HEK293T (cell line): ENCODE data around the gene GIGYF1.
A peak's percentile ranks its signal among the peaks of the same experiment; 100 is the strongest.

Experiments used
- CTCF ChIA-PET: fragments of 350-600 bp; formaldehyde crosslinking; extraction: SDS; loops from one replicate; lab custom pipeline; 2021; ENCODE audit warnings: antibody characterized with exemption, inconsistent platforms; lab: Yijun Ruan, JAX
- POLR2A ChIA-PET: fragments of 350-600 bp; formaldehyde crosslinking; extraction: SDS; loops from one replicate; lab custom pipeline; 2020; ENCODE audit warnings: antibody characterized with exemption, inconsistent platforms; lab: Yijun Ruan, JAX
- DNase-seq: peaks from one replicate; pipeline ENCODE4 v3.0.0; 2012; ENCODE audit warnings: mixed read lengths; ENCODE audit errors: extremely low spot score
- ARNT ChIP-seq: fragments of 450-650 bp; IDR thresholded peaks from 2 replicates; pipeline ENCODE4 v1.6.1; 2017; ENCODE audit warnings: mild to moderate bottlenecking
- BHLHE40 ChIP-seq: fragments of 450-650 bp; IDR thresholded peaks from 2 replicates; pipeline ENCODE4 v1.6.1; 2016; ENCODE audit warnings: mild to moderate bottlenecking, moderate library complexity, borderline replicate concordance
- CTBP1 ChIP-seq: fragments of 450-650 bp; IDR thresholded peaks from 2 replicates; pipeline ENCODE4 v1.6.1; 2016; ENCODE audit warnings: borderline replicate concordance
- ELF4 ChIP-seq: fragments of 450-650 bp; IDR thresholded peaks from 2 replicates; pipeline ENCODE4 v1.6.1; 2017; ENCODE audit warnings: antibody characterized with exemption
- FOXA1 ChIP-seq: fragments of 450-650 bp; IDR thresholded peaks from 2 replicates; pipeline ENCODE4 v1.6.1; 2016; ENCODE audit warnings: mild to moderate bottlenecking
- FOXK2 ChIP-seq: fragments of 450-650 bp; IDR thresholded peaks from 2 replicates; pipeline ENCODE4 v1.6.1; 2016; ENCODE audit warnings: mild to moderate bottlenecking
- FOXM1 ChIP-seq: fragments of 450-650 bp; IDR thresholded peaks from 2 replicates; pipeline ENCODE4 v1.6.1; 2017; ENCODE audit warnings: mild to moderate bottlenecking, borderline replicate concordance
- HDGF ChIP-seq: fragments of 450-650 bp; IDR thresholded peaks from 2 replicates; pipeline ENCODE4 v1.6.1; 2017; ENCODE audit warnings: antibody characterized with exemption, borderline replicate concordance
- L3MBTL2 ChIP-seq: fragments of 450-650 bp; conservative IDR thresholded peaks from 2 replicates; pipeline ENCODE4 v1.6.1; 2016; ENCODE audit warnings: mild to moderate bottlenecking
- LEF1 ChIP-seq: fragments of 450-650 bp; IDR thresholded peaks from 2 replicates; pipeline ENCODE4 v1.6.1; 2017; ENCODE audit warnings: mild to moderate bottlenecking, borderline replicate concordance
- NFRKB ChIP-seq: fragments of 450-650 bp; IDR thresholded peaks from 2 replicates; pipeline ENCODE4 v1.6.1; 2016; ENCODE audit warnings: mild to moderate bottlenecking, moderate library complexity
- SP1 ChIP-seq: fragments of 450-650 bp; IDR thresholded peaks from 2 replicates; pipeline ENCODE4 v1.6.1; 2017
- SUZ12 ChIP-seq: fragments of 450-650 bp; IDR thresholded peaks from 2 replicates; pipeline ENCODE4 v1.6.1; 2016; ENCODE audit warnings: mild to moderate bottlenecking
- TARDBP ChIP-seq: fragments of 450-650 bp; IDR thresholded peaks from 2 replicates; pipeline ENCODE4 v1.6.1; 2016
- ZNF384 ChIP-seq: fragments of 450-650 bp; IDR thresholded peaks from 2 replicates; pipeline ENCODE4 v1.6.1; 2016
- TF ChIP-seq, protein P1 (sequence below): fragments of 450-650 bp; IDR thresholded peaks from 2 replicates; pipeline ENCODE4 v1.6.1; 2016

Gene GIGYF1, protein sequence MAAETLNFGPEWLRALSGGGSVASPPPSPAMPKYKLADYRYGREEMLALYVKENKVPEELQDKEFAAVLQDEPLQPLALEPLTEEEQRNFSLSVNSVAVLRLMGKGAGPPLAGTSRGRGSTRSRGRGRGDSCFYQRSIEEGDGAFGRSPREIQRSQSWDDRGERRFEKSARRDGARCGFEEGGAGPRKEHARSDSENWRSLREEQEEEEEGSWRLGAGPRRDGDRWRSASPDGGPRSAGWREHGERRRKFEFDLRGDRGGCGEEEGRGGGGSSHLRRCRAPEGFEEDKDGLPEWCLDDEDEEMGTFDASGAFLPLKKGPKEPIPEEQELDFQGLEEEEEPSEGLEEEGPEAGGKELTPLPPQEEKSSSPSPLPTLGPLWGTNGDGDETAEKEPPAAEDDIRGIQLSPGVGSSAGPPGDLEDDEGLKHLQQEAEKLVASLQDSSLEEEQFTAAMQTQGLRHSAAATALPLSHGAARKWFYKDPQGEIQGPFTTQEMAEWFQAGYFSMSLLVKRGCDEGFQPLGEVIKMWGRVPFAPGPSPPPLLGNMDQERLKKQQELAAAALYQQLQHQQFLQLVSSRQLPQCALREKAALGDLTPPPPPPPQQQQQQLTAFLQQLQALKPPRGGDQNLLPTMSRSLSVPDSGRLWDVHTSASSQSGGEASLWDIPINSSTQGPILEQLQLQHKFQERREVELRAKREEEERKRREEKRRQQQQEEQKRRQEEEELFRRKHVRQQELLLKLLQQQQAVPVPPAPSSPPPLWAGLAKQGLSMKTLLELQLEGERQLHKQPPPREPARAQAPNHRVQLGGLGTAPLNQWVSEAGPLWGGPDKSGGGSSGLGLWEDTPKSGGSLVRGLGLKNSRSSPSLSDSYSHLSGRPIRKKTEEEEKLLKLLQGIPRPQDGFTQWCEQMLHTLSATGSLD (N-terminal part only)

DNA sequence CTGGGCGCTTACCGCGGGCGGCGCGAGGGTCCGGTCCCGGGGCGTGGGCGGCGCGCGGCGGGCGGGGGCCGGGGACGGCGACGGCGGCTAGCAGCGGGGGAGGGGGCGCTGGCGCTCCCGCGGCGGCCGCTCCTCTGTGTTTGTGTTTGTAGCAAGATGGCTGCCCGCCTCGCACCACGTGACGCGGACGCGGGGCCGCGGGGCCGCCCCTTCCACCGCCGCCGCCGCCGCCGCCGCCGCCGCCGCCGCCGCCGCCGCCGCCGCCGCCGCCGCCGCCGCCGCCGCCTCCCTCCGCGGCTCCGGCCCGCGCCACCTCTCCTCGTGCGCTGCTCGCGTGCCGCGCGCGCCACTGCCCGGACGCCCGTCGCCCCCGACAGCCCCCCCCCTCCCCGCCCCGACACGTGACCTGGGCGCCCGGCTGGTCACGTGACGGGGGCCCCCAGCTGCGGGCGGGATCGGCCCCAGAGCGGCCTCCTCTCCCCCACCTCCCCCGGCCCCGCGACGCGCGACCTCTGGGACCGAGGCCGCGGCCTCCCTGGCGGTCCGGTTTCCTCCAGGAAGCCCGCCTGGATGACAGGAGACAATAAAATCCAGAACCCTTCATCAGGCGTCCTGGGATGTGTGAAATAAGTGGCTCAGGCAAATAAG lies at the start of gene GIGYF1:
Gene GIGYF1, minus strand, starts transcription at position 153 of the 648 bp plus-strand sequence. CDS start 6,012 bp downstream, outside the sequence.
- ChIA-PET CTCF (interaction anchor here (0.5 kb wide), 1 partner anchor 32 kb away, joined by 3 read pairs; no protein-coding TSS in a partner anchor), POLR2A (interaction anchor here (0.6 to 6.5 kb wide), 7 partner anchors 9 to 158 kb away, joined by 3 to 61 read pairs (median 4); partner anchors contain the start of genes FBXO24, MOSPD3, POP7 and SLC12A9)
- TF ChIP-seq FOXM1: no peak
- TF ChIP-seq ZNF384: no peak
- no peak for TF ChIP-seq SUZ12
- TF ChIP-seq L3MBTL2: peak; percentile 97
- TF ChIP-seq, protein P1, sequence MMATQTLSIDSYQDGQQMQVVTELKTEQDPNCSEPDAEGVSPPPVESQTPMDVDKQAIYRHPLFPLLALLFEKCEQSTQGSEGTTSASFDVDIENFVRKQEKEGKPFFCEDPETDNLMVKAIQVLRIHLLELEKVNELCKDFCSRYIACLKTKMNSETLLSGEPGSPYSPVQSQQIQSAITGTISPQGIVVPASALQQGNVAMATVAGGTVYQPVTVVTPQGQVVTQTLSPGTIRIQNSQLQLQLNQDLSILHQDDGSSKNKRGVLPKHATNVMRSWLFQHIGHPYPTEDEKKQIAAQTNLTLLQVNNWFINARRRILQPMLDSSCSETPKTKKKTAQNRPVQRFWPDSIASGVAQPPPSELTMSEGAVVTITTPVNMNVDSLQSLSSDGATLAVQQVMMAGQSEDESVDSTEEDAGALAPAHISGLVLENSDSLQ: no peak
- DNase-seq: peak; percentile 82

DNA sequence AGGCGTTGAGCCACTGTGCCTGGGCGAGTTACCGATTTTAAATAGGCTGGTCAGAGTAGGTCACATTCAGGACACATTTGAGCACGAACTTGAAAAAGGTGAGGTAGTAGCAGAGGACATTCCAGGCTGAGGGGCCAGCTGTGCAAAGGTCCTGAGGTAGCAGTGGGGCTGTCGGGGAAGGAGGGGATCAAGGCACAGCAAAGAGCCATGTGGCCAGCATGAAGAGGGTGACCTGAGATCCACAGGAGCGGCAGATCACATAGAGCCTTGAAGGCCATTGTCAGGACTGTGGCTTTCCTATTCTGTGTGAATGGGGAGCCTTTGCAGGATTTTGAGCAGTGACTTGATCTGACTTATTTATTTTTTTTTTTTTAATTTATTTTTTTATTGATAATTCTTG lies 45.9 kb upstream of the GIGYF1 start:
- TF ChIP-seq ZNF384 (no peak), FOXA1 (no peak), ARNT (no peak), L3MBTL2 (no peak), CTBP1 (no peak), FOXM1 (no peak), HDGF (no peak), TARDBP (no peak), ELF4 (no peak), SP1 (no peak), LEF1 (no peak), BHLHE40 (no peak), SUZ12 (no peak)
- TF ChIP-seq, protein P1: no peak
- CTCF ChIA-PET: no interaction called here
- DNase-seq: no peak
- POLR2A ChIA-PET: no interaction called here

DNA sequence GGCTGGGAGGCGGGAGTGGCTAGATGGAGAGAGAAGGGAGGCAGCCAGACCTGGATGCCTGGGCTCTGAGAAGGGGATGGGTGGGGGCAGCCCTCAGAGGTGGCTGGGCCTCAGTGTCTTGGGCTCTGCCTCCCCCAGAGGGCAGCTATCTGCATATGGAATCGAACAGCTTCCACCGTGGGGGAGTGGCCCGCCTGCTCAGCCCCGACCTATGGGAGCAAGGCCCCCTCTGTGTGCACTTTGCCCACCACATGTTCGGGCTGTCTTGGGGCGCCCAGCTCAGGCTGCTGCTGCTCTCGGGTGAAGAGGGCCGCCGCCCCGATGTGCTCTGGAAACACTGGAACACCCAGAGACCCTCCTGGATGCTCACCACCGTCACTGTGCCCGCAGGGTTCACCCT lies 42.6 kb upstream of the GIGYF1 start:
- no peak for TF ChIP-seq HDGF
- TF ChIP-seq LEF1: no peak
- no peak for TF ChIP-seq ELF4
- no peak for TF ChIP-seq CTBP1
- TF ChIP-seq, protein P1: no peak
- ChIA-PET POLR2A (no interaction called here), CTCF (no interaction called here)
- DNase-seq: no peak

DNA sequence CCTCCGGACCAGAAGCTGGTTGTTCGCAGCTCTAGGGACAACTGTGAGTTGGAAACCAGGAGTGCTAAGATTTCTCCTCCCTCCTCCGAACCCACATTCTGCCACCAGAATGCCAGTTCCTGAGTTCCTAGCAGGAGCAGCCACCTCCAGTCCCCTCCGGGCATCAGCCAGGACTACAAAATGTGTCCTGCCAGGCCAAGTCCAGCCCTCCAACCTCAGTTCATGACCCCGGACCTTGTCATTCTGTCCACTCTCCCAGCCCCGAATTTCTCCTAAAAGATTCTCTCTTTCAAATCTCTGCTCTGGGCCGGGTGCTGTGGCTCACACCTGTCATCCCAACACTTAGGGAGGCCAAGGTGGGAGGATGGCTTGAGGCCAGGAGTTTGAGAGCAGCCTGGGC lies 41.7 kb upstream of the GIGYF1 start:
- TF ChIP-seq FOXA1: no peak
- no peak for TF ChIP-seq LEF1
- no peak for TF ChIP-seq HDGF
- no peak for TF ChIP-seq FOXK2
- DNase-seq: no peak
- CTCF ChIA-PET: interaction anchor here (0.8 kb wide), 1 partner anchor 92 kb away, joined by 3 read pairs; the partner anchor contains the start of gene EPHB4
- POLR2A ChIA-PET: no interaction called here

DNA sequence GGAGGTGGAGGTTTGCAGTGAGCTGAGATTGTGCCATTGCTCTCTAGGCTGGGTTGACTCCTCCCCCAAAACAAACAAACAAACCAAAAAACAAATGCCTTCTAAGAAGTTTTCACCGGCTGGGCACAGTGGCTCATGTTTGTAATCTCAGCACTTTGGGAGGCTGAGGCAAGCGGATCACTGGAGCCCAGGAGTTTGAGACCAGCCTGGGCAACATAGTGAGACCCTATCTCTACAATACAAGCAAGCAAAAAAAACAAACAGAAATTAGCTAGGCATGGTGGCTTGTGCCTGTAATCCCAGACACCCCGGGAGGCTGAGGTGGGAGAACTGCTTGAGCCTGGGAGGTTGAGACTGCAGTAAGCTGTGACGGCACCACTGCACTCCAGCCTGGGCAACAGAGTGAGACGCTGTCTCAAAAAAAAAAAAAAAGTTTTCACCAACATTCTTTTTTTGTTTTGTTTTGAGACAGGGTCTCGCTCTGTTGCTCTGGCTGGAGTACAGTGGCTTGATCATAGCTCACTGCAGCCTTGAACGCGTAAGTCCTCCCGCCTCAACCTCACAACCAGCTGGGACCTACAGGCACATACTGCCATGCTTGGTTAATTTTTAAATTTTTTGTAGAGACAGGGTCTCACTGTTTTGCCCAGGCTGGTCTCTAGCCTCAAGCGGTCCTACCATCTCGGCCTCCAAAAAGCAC lies 38.0 kb upstream of the GIGYF1 start:
- POLR2A ChIA-PET: no interaction called here
- no peak for TF ChIP-seq L3MBTL2
- no peak for TF ChIP-seq LEF1
- TF ChIP-seq, protein P1: no peak
- no peak for TF ChIP-seq ZNF384
- no peak for TF ChIP-seq NFRKB
- TF ChIP-seq BHLHE40: no peak
- no peak for TF ChIP-seq HDGF
- no peak for TF ChIP-seq CTBP1
- no peak for TF ChIP-seq FOXM1
- no peak for TF ChIP-seq FOXA1
- no peak for TF ChIP-seq SP1
- no peak for TF ChIP-seq ELF4
- no peak for TF ChIP-seq FOXK2
- CTCF ChIA-PET: interaction anchor here (0.7 kb wide), 3 partner anchors 16 to 67 kb away, joined by 4 read pairs; no protein-coding TSS in a partner anchor
- no peak for DNase-seq
